ENCODE measurements around the gene MIPEP.
"Not testable (repeated sequence)": the region's sequence is repeated elsewhere in the genome, so short reads cannot be mapped to it uniquely, and the experiment has no call there.

MIPEP gene

DNA sequence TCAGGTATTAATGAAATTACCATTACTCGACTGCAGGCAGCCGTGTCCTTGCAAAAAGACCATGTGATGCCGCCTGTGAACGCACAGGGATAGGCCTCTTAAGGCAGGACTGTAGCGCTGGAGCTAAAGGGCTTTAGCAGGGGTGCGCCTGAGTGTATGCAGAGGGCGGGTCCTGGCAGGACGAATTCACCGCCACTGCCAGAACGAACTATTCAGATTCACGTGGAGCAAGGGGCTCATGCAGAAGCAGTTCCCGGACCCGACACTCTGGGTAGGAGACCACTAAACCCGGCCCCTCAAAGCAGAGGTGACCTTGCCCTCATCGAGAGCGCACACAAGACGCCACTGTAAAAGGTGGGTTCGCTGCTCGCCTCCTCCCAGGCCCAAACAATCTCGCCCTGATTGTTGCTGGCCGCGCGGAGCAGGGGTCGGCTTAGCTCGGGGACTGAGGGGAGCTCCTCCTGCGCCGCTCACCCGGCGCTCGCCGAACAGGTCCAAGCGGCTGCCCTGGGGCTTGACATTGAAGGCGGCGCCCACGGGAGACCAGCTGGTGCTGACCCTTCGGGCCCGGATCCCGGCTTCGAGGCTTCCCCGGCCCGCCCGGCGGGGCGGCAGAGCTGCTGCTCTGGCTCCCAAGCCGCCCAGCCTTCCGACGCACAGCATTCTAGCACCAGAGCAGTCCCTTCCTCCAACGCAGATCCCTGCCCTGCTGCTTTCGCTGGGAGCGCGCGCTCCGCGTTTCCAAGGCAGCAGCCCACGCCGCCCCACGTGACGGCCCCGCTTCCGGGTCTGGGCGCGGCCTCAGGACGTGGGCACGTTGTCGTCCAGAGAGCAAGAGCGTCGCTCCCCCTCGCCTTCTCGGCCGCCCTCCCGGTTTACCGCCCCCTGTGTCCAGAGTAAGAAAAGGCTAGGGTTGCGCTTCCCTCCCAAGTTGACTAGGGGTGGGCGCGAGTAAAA lies at the start of gene MIPEP:
MIPEP (minus strand) TSS at position 743 of the 957 bp plus-strand sequence; CDS start at position 663, 80 bp downstream.
- peak; percentile 88 for DNase-seq (ENCODE audit: low read depth, low spot score)

DNA sequence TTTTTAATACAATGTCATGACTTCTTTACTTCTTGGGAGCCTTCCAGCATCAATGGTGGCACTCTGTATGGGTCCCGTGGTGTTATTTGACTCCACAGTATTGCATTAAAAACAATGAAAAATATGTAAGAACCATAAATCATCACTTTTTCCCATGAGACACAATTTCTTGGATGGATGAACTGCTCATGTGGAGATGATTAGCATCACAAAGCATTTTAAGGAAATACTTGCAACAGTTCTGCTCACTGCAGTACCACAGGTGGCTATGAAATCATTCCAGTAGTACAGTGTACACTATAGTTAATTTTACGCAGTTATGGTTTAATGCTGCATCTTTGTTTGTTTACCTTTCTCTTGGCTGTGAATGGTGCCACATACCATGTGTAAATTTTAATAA lies 45.3 kb upstream of the MIPEP start:
- DNase-seq (ENCODE audit: low read depth, low spot score): peak; percentile 55

DNA sequence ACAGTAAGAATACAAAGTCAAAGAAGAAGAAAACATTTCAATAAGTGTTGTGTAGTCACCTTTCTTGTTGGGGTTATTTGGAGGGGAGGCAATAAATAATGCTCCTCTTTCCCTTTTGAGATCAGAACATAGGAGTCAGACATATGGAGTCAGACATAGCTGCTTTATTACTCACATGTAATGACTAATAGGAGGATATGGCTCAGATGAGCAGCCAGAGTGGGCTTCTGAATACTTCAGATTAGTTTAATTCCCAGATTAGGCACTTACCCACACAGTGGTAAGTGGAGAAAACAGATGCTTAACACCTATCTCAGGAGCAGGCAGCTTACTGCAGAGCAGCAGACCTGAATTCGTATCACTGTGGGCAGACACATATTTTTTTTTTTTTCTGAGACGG lies 39.8 kb upstream of the MIPEP start:
- no peak for DNase-seq (ENCODE audit: low read depth, low spot score)

DNA sequence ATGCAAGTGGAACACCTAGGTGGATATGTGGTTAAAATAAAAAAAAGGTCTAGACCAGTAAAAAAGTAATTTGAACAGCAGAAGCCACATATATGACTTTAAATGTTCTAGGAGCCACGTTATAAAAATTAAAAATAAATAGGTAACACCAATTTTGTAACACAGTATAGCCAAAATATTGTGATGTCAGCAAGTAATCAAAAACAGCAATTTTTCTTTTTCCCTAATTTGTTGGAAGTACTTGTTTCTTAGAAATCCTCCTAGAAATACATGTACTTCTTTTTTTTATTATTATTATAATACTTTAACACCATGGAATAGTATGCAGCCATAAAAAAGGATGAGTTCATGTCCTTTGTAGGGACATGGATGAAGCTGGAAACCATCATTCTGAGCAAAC lies 33.8 kb upstream of the MIPEP start:
- no peak for DNase-seq (ENCODE audit: low read depth, low spot score)

DNA sequence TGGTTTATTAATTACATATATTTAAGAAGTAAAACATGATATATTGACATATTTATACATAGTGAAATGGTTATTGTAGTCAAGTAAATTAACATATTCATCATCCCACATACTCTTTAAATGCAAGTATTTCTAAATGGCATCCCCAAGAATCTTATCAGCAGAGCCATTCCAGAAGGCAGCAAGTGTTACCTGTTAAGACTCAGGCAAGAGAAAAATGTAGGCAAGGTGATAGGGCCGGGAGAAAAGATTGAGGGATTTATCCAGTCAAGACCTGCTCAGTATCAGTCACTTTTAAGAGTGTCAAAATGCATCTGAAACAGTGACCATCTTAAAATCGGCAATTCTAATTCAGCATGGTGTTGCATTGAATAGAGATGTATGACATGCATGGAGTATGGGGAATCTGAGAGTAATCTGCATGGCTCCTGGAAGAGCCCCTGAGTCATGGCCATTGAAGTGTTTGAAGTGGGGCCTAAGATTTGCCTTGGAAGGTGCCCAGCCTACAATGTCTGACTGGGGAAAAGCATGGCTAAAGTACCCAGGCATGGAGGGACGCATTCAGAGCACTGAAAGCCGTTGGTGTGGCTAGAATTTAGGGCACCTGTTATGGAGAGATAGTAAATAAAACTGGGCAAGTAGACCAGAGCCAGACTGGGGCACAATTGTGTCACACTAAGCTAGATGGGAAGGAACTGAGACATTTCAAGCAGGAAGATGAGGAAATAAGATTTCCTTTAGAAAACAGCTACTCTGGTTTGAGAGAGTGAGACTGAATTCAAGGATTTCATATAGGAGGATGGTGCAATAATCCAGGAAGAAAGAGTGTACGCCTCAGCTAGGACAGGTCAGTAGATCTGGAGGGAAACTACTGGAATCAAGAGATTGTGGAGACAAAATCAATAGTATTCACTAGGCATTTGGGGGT lies 33.1 kb upstream of the MIPEP start:
- DNase-seq (ENCODE audit: low read depth, low spot score): no peak

DNA sequence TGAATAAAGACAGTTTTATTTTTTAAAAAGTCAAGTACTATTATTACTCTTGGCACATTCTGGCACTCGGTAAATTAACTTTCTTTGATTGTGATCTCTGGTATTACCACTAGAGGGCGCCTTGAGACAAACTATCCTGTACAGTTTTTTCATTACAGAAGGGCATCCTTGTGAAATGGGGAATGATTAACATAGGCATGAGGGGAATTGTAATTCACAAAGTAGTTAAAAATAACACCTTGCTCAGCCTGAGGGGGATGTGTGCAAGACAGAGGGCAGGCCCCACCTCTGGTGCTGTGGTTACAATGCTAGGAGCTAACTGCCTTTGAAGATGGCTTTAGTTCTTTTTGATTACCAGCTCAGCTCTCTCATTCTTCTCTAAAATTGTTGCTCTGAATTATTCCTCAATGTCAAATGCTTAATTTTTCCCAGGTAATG lies 32.3 kb upstream of the MIPEP start:
- DNase-seq (ENCODE audit: low read depth, low spot score): no peak

DNA sequence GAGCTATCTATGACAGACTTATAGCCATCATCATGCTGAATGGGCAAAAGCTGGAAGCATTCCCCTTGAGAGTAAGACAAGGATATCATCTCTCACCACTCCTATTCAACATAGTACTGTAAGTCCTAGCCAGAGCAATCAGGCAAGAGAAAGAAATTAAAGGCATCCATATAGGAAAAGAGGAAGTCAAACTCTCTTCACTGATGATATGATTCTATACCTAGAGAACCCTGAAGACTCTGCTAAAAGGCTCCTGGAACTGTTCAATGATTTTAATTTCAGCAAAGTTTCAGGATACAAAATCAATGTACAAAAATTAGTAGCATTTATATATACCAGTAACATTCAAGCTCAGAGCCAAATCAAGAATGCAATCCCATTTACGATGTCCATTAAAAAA lies 29.8 kb upstream of the MIPEP start:
- no peak for DNase-seq (ENCODE audit: low read depth, low spot score)

DNA sequence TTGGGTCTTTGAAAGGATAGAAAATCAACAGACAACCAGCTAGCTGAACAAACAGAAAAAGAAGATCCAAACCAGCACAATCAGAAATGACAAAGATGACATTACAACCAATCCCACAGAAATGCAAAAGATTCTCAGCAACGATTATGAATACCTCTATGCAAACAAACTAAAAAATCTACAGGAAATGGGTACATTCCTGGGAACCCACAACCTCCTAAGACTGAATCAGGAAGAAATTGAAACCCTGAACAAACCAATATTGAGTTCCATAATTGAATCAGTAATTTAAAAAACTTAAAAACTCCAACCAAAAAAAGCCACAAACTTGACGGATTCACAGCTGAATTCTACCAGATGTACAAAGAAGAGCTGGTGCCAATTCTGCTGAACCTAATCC lies 29.0 kb upstream of the MIPEP start:
- DNase-seq (ENCODE audit: low read depth, low spot score): no peak

DNA sequence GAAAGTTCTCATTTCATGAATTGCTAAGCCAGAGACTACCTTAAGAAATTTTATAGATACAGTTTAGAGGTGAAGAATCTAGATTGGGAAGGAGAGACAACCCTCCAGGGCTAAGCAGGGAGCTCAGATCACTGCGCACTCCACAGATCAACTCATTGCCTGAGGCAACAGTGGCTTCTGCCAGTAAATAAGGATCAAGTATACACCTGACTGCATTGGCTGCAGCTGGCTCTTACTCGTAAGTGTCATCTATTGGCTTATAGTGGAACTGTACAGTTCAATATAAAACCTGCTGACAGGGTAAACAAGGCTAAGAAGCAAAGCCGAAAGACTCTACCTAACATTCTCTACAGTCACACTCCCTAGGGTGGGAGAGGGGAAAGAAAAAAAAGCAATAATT lies 26.1 kb upstream of the MIPEP start:
- DNase-seq (ENCODE audit: low read depth, low spot score): no peak

DNA sequence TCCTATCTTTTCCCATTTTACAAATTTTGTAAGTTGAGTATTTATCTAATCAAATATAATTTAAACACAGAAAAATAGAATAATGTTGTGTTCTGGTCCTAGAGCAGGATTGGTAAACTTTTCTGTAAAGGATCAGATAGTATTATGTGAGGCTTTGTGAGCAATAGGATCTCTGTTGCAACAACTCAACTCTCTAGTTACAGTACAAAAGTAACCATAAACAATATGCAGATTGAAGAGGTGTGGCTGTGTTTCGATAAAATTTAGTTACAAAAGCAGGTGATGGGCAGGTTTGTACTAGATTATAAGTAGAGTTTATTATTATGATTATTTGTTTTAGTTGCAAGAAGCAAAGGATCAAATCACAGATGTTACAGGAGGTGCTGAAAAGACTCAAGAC lies 23.3 kb upstream of the MIPEP start:
- no peak for DNase-seq (ENCODE audit: low read depth, low spot score)

DNA sequence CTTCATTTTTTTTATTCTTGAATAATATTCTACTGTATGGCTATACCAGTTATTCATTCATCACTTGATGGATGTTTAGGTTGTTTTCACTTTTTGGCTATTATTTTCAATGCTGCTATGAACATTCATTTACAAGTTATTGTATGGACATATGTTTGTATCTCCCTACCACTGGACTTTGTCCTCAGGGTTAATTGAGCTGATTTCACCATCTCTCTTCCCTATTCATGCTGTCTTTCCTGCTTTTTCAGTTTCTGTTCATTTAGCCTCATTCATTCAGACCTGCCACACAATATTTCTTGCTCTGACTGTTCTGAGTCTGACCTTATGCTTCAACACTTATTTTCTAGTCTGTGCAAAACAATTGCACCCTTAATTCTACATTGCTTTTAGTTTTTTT lies 20.4 kb upstream of the MIPEP start:
- DNase-seq (ENCODE audit: low read depth, low spot score): no peak

DNA sequence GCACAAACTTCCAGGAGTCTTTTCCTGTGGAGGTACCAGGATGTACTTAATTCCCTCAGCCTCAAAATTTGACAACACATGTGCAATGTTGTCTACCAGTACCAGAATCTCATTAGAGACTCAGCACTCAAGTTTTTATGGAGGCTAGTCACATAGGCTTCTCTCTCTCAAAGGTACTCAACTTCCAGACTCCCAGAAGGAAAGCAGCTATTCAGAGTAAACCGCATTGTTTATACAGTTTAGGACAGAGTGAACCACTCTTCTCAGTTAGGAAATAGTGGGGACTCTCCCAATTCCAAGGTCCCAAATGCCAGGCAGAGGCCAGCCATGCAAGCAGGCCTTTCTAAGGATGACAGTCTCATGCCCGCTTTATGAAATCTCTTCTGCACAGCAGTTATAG lies 16.6 kb upstream of the MIPEP start:
- no peak for DNase-seq (ENCODE audit: low read depth, low spot score)

DNA sequence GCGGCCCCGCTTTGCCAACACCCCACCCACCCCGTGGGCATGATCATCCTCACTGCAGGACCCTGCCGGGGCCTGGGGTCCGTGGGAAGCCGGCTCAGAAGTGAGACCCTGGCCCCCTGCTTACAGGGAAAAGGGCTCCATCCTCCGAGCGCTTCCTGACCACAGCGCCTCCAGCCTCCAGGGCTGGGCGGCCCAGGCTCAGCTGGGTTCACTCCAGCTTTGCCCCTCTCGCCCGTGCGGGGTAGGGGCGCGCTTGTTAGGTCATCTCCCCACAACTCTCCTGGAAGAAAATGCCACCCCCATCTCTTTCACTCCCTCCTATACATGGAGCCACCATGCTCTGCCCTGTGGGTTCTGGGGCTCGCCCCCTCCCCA lies 14.7 kb upstream of the MIPEP start:
- no peak for DNase-seq (ENCODE audit: low read depth, low spot score)

DNA sequence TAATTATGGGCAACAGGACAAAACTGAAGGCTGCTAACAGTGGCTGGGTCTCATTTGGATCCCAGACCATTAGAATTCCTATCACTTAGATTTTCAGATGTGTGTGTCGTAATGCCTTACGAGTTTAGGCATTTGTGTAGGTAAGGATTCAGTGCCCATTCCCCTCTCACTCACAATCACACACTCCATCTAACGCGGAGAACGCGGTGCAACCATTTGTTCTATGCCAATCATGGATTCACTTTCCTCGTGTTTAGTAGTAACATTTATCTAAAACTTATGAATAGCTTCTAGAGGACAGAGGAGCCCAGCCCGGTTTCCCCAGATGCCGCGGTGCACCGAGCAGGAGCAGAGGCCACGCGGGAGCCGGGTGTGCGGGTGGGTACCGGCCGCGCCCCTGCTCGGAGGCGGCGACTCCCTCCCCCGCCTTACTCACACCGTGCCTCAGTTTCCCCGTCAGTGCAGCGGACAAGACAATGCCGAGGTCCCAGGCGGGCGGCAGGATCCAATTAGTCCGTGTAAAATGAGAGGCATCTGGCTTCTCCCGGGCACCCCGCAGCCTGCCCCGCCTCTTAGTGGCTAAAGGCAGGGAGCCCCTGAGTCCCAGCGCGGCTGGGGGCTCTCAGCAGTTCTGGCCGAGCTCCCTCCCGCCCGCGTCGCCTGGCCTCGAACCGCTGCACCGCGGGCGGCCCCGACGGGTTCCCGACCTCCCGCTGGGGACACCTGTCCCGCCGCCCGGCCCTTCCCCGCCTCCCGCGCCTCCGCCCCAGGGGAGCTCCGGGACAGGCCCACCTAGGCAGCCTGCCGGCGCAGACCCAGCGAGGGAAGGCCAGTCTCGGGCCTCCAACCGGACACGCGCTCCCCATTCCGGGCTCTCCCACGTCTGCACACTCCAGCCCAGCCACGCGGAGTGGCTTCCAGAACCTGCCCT lies 14.0 kb upstream of the MIPEP start:
- DNase-seq (ENCODE audit: low read depth, low spot score): no peak

DNA sequence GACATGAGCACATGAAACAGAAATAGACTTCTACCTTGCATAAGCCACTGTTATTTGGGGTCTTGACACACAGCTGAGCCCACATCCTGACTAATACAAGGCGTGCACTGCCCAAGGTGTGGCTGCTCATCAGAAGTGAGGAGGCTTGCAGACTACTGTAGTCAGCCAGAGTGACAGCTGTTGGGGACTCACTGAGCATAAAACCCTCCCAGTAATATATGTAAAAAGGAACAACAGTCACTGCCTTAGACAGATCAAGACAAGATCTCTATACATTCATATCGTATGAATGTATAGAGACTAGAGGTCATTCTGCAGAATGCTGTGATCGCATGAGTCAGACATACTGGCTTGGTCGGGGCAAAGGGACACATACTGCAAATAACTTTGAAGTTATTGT lies 12.2 kb upstream of the MIPEP start:
- DNase-seq (ENCODE audit: low read depth, low spot score): no peak

DNA sequence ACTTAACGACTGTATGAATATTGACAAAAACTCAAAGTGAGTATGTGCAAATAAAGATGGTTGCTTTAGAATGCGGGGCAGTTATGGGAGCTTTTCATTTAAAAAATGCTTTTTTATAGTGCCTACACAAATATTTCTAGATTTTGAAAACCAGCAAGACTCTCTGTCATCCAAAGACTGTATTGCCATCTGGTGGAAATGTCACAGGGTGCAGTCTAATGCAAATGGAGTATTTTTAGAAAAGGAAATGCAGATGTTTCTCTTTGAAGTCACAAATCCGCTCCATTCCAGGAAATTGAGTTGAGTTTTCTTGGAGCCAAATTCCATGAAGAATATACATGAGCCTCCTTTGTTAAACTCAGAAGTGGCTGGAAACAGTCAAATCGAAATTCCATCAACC lies 10.4 kb upstream of the MIPEP start:
- no peak for DNase-seq (ENCODE audit: low read depth, low spot score)

DNA sequence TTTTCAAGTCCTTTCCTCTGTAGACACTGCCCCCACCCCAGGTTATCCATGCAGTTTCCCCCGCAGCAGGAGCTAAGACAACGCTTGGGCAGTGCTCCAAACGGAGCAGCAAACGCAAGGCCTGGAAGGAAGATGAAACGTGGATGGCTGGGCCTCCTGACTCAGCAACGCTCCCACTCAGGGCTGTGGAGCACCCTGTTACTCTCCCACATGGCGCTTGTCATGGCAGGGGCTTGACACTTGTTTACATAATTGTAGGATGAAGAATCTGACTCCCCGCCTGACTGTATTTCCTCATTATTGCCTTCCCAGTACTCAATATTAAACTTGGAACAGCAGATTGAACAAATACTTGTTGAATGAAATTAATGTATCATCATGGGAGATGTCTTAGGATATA lies 8.9 kb upstream of the MIPEP start:
- no peak for DNase-seq (ENCODE audit: low read depth, low spot score)

DNA sequence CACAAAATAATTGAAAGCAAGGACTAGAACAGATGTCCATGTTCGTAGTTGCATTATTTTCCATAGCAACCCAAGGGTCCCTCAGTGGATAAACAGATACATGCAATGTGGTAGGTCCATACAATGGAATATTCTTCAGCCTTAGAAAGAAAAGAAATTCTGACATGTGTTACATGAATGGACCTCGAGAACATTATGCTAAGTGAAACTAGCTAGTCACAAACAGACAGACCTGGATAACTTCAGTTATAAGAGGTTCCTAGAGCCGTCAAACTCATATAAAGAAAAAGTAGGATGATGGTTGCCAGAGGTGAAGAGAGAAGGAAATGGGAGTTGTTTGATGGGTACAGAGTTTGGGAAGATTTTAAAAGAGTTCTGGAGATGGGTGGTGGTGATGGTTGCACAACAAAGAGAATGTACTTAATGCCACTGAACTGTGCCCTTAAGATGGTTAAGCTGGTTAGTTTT lies 8.3 kb upstream of the MIPEP start, which contains the start of gene C1QTNF9B:
C1QTNF9B (minus strand) TSS at position 51 of the 468 bp plus-strand sequence.
- DNase-seq (ENCODE audit: low read depth, low spot score): not testable (repeated sequence)

DNA sequence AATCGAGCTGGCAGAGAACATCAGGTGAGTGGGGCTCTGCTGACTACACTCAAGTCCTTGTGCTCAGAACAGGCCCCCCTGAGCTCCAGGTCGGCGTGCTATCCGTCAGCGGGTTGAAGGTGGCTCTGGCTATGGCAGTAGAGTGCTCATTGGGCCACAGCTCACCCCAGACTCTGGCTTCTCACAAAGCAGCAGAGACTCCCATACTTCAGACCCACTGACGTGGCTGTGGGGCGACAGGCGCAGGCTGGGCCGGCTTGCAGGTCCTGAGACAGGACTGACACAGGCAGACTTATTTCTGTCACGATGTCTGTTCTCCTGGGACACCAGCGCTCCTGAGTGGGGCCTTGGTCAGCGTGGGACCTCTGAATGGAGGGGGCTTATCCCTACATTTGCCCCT lies 5.5 kb upstream of the MIPEP start:
- DNase-seq (ENCODE audit: low read depth, low spot score): not testable (repeated sequence)

DNA sequence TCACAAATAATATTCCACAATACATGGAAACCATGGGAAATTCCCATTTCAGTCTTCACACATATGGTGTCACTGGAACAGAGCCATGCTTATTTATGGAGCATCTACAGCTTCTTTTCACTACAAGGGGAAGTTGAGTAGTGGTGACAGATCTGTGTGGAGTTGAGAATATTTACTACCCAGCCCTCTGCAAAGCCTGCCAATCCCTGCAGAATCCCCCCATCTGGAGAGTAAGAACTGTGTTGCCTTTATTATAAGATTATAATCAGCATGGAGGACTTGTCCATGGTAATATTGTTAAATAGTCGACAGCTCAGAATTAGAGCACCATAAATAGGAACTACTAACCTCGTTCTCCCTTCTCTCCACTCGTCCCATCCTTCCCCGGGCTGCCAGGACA lies 4.6 kb upstream of the MIPEP start:
- DNase-seq (ENCODE audit: low read depth, low spot score): not testable (repeated sequence)
